ENCODE data around the gene ERRFI1. TPM values are rescaled to one million over a fixed set of nuclear protein-coding genes. Genes with fewer than 3 reads are reported as not detected.

The ERRFI1 gene
- total RNA-seq, 1 experiment from 2014 or later: 44.4 TPM

DNA sequence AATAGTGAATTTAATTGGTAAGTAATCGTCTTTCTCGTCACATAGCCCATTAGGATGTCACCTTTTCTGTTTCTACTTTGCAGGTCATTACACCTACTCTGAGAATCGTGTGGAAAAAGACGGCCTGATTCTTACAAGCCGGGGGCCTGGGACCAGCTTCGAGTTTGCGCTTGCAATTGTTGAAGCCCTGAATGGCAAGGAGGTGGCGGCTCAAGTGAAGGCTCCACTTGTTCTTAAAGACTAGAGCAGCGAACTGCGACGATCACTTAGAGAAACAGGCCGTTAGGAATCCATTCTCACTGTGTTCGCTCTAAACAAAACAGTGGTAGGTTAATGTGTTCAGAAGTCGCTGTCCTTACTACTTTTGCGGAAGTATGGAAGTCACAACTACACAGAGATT is 41.3 kb downstream of the ERRFI1 start:
- BruUV-seq (replicated peaks): no TSS peak
- H3K27me3 ChIP-seq (replicated peaks; ENCODE audit: insufficient read depth, low read depth, low read length, poor library complexity): no peaks in the 10 kb centered on the region
- CTCF ChIA-PET: interaction anchor here (0.6 kb wide), 1 partner anchor 359 kb away, joined by 6 read pairs; no protein-coding TSS in a partner anchor
- H3K4me1 ChIP-seq (ENCODE audit: insufficient read depth, low read length, poor library complexity, severe bottlenecking): no peaks in the 10 kb centered on the region
- POLR2A ChIA-PET (ENCODE audit: low non-redundant PET): interaction anchor here (0.6 kb wide), 1 partner anchor 12 kb away, joined by 3 read pairs; no protein-coding TSS in a partner anchor
- H3K36me3 ChIP-seq (ENCODE audit: insufficient read depth, low read length, poor library complexity, severe bottlenecking): peaks cover 43% of the 10 kb centered on the region
- no peak for DNase-seq (ENCODE audit: low spot score)
- no peak overlapping the region for H3K4me3 ChIP-seq (ENCODE audit: low read depth, low read length, poor library complexity, severe bottlenecking)
- no peak overlapping the region for H3K27ac ChIP-seq (ENCODE audit: low read depth, low read length, poor library complexity, severe bottlenecking)
- TF ChIP-seq CTCF (conservative IDR thresholded peaks at IDR 0.05; ENCODE audit: low read depth, low read length) (no peak), EZH2 (IDR thresholded peaks at IDR 0.05; ENCODE audit: borderline replicate concordance, low read depth, low read length, poor library complexity, severe bottlenecking) (no peak)
- intact Hi-C loops (cut with micrococcal nuclease; ENCODE audit: unreplicated experiment): loop anchor here (10.0 kb wide), 1 partner anchor 860 kb away; no protein-coding TSS in a partner anchor
- H3K9me3 ChIP-seq (ENCODE audit: low read depth, low read length, poor library complexity, severe bottlenecking): no peaks in the 10 kb centered on the region

- no peak overlapping the region for H3K27ac ChIP-seq (ENCODE audit: low read depth, low read length, poor library complexity, severe bottlenecking)
- no peaks in the 10 kb centered on the region for H3K4me1 ChIP-seq (ENCODE audit: insufficient read depth, low read length, poor library complexity, severe bottlenecking)
- no peaks in the 10 kb centered on the region for H3K27me3 ChIP-seq (replicated peaks; ENCODE audit: insufficient read depth, low read depth, low read length, poor library complexity)
- no peak overlapping the region for H3K4me3 ChIP-seq (ENCODE audit: low read depth, low read length, poor library complexity, severe bottlenecking)
- TF ChIP-seq EZH2 (IDR thresholded peaks at IDR 0.05; ENCODE audit: borderline replicate concordance, low read depth, low read length, poor library complexity, severe bottlenecking) (no peak), CTCF (conservative IDR thresholded peaks at IDR 0.05; ENCODE audit: low read depth, low read length) (no peak)
- H3K9me3 ChIP-seq (ENCODE audit: low read depth, low read length, poor library complexity, severe bottlenecking): no peaks in the 10 kb centered on the region
- BruUV-seq (replicated peaks): no TSS peak
- CTCF ChIA-PET: interaction anchor here (0.6 to 1.4 kb wide), 3 partner anchors 332 to 1021 kb away, joined by 3 to 9 read pairs (median 3); no protein-coding TSS in a partner anchor
- intact Hi-C loops (cut with micrococcal nuclease; ENCODE audit: unreplicated experiment): loop anchor here (2.0 to 10.0 kb wide), 2 partner anchors 366 to 862 kb away; no protein-coding TSS in a partner anchor
- POLR2A ChIA-PET (ENCODE audit: low non-redundant PET): no interaction called here
- DNase-seq (ENCODE audit: low spot score): no peak
- peaks cover 56% of the 10 kb centered on the region for H3K36me3 ChIP-seq (ENCODE audit: insufficient read depth, low read length, poor library complexity, severe bottlenecking)
Observed at GRCh38 chr1:7983086-7983778, 42.9 kb downstream of the ERRFI1 start.

DNA sequence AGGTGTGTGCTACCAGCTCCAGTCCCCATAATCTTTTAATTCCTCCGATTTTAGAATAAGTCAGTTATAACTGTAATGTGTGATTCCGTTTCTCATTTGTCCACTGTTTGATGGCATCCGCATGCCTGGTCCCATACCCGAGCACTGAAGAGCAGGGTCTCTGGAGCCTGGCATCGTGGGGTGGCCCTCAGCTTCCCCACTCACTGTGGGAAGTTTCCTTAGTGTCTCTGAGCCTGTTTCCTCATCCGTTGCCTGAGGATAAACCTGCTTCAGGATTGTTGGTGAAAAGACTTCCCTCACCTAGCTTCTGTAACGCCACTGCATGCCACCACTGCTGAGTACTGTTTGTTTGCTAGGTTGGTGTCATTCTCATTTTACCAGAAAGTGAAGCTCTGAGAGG is 45.1 kb downstream of the ERRFI1 start:
- CTCF ChIA-PET: interaction anchor here (0.6 to 1.5 kb wide), 4 partner anchors 74 to 368 kb away, joined by 3 read pairs; no protein-coding TSS in a partner anchor

More for the DNA sequence above, 45.1 kb downstream of the ERRFI1 start:
- no TSS peak for BruUV-seq (replicated peaks)
- H3K27ac ChIP-seq (ENCODE audit: low read depth, low read length, poor library complexity, severe bottlenecking): no peak overlapping the region
- H3K27me3 ChIP-seq (replicated peaks; ENCODE audit: insufficient read depth, low read depth, low read length, poor library complexity): no peaks in the 10 kb centered on the region
- no peaks in the 10 kb centered on the region for H3K9me3 ChIP-seq (ENCODE audit: low read depth, low read length, poor library complexity, severe bottlenecking)
- no peaks in the 10 kb centered on the region for H3K4me1 ChIP-seq (ENCODE audit: insufficient read depth, low read length, poor library complexity, severe bottlenecking)
- intact Hi-C loops (cut with micrococcal nuclease; ENCODE audit: unreplicated experiment): loop anchor here (10.0 kb wide), 1 partner anchor 864 kb away; no protein-coding TSS in a partner anchor
- peaks cover 66% of the 10 kb centered on the region for H3K36me3 ChIP-seq (ENCODE audit: insufficient read depth, low read length, poor library complexity, severe bottlenecking)
- POLR2A ChIA-PET (ENCODE audit: low non-redundant PET): no interaction called here
- DNase-seq (ENCODE audit: low spot score): no peak
- TF ChIP-seq EZH2 (IDR thresholded peaks at IDR 0.05; ENCODE audit: borderline replicate concordance, low read depth, low read length, poor library complexity, severe bottlenecking): no peak
- no peak for TF ChIP-seq CTCF (conservative IDR thresholded peaks at IDR 0.05; ENCODE audit: low read depth, low read length)
- H3K4me3 ChIP-seq (ENCODE audit: low read depth, low read length, poor library complexity, severe bottlenecking): no peak overlapping the region

Data from A673 (cell line).